Measurements from ENCODE around the gene TPCN2.
"Not testable (repeated sequence)": the region's sequence is repeated elsewhere in the genome, so short reads cannot be mapped to it uniquely, and the experiment has no call there.

The TPCN2 gene

DNA sequence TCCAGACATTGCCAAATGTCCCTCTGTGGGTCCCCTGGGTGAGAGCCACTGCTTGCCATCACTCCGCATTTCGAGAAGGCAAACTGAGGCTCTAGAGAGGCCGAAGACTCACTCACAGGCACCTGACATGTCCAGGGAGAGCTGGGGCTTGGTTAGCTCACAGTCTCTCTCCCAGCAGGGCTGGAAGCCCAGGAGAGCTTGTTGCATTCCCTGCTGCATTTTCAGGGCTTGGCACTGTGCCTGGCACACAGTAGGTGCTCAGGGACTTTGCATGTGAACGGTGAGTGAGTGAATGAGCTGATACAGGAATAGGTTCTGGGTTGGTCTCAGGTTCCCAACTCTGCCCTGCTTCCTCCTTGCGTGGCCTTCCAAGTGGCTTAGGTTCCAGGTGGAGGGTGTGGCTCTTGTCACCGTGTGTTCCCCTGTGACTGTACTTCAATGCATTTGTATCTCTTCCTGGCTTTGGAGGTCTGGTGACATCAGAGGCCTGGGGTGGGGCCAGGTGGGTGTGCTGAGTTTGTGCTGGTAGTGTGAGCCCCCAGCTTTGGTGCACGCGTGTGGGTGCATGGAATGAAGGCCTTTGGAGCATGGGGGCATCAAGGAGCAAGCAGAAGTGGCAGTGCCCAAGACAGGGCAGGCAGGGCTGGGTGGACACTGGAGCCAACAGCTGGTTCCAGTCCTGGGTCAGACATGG, 88.6 kb downstream of the TPCN2 start:
- Mint-ChIP-seq H3K27ac (no peak overlapping the region), H3K4me3 (no peak overlapping the region), H3K27me3 (ENCODE audit: low read depth) (no peaks in the 10 kb centered on the region), H3K9me3 (peaks cover 18% of the 10 kb centered on the region), H3K36me3 (ENCODE audit: low read depth) (peaks cover 2% of the 10 kb centered on the region), H3K4me1 (ENCODE audit: low read depth) (no peaks in the 10 kb centered on the region)
- DNase-seq (ENCODE audit: low spot score), result no peak

DNA sequence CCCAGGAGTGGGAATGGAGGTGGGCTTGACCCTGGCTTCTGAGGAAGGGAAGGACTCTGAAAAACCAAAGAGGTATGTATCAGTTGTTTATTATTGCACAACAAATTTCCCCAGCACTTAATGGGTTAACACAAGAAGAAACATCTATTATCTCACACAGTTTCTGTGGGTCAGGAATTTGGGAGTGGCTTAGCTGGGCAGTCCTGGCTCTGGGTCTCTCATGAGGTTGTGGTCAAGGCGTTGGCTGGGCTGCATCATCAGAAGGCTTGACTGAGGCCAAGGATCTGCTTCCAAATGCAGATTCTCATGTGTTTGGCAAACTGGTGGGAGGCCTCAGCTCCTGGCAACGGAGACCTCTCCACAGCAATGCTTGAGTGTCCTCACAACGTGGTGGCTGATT, 89.5 kb downstream of the TPCN2 start:
- peaks cover 14% of the 10 kb centered on the region for H3K9me3 Mint-ChIP-seq
- no peaks in the 10 kb centered on the region for H3K27me3 Mint-ChIP-seq (ENCODE audit: low read depth)
- no peak for DNase-seq (ENCODE audit: low spot score)
- H3K4me3 Mint-ChIP-seq, result no peak overlapping the region
- peaks cover 2% of the 10 kb centered on the region for H3K36me3 Mint-ChIP-seq (ENCODE audit: low read depth)
- no peaks in the 10 kb centered on the region for H3K4me1 Mint-ChIP-seq (ENCODE audit: low read depth)
- H3K27ac Mint-ChIP-seq, result no peak overlapping the region

GRCh38 chr11:69140161-69140560, 91.4 kb downstream of the TPCN2 start:
- not testable (repeated sequence) for H3K4me3 Mint-ChIP-seq; H3K36me3 Mint-ChIP-seq (ENCODE audit: low read depth); H3K27me3 Mint-ChIP-seq (ENCODE audit: low read depth); DNase-seq (ENCODE audit: low spot score); H3K27ac Mint-ChIP-seq; H3K4me1 Mint-ChIP-seq (ENCODE audit: low read depth)
- peaks cover 12% of the 10 kb centered on the region for H3K9me3 Mint-ChIP-seq

DNA sequence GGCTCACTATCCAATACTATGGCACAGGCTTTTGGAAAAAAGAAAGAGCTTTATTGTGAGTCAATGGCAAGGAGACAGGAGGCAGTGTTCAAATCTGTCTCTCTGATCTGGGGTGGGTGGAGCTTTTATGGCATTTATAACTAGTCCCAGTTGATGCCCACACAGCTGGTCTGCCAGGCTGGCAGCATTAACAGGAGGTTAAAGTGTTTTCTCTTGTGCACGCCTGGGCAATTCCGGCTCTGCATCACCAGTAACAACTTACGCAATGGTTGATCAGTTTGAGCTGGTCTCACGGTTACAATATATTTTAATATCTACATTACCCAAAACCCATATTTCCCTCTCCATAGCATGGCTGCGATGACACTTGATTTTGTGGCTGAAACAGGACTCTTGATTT, 91.9 kb downstream of the TPCN2 start:
- no peak for DNase-seq (ENCODE audit: low spot score)
- H3K27ac Mint-ChIP-seq, result no peak overlapping the region
- no peaks in the 10 kb centered on the region for H3K27me3 Mint-ChIP-seq (ENCODE audit: low read depth)
- no peaks in the 10 kb centered on the region for H3K36me3 Mint-ChIP-seq (ENCODE audit: low read depth)
- H3K4me1 Mint-ChIP-seq (ENCODE audit: low read depth), result peaks cover 3% of the 10 kb centered on the region
- H3K9me3 Mint-ChIP-seq, result peaks cover 14% of the 10 kb centered on the region
- no peak overlapping the region for H3K4me3 Mint-ChIP-seq

DNA sequence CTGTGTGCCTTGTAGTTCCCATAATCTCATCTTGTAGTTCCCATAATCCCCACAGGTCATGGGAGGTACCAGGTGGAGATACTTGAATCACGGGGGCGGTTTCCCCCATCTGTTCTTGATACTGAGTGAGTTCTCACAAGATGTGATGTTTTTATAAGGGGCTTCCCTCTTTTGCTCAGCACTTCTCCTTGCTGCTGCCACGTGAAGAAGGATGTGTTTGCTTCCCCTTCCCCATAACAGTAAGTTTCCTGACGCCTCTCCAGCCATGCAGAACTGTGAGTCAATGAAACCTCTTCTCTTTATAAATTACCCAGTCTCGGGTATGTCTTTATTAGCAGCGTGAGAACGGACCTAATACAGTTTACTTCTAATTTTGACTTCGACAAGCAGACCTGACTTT, 93.0 kb downstream of the TPCN2 start:
- Mint-ChIP-seq H3K27me3 (ENCODE audit: low read depth) (no peaks in the 10 kb centered on the region), H3K27ac (no peak overlapping the region), H3K36me3 (ENCODE audit: low read depth) (no peaks in the 10 kb centered on the region), H3K4me1 (ENCODE audit: low read depth) (peaks cover 3% of the 10 kb centered on the region), H3K4me3 (no peak overlapping the region), H3K9me3 (peaks cover 19% of the 10 kb centered on the region)
- DNase-seq (ENCODE audit: low spot score), result no peak

DNA sequence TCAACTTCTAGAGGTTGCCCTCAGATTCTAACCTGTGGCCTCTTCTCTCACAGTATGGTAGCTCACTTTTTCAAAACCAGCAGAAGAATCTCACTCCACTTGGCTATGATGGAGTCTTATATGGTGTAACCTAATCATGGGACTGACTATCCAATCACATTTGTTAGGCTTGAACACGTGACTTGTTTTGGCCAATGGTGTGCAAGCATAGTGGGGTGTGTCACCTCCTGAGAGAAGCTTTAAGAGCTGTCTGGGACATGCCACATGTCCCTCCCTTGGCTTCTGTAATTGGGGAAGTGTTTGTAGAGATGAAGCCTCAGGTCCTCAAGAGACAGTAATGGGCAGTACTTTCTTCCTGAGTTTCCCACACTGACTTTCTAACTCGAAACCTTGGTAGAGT, 94.2 kb downstream of the TPCN2 start:
- Mint-ChIP-seq H3K27ac (no peak overlapping the region), H3K36me3 (ENCODE audit: low read depth) (no peaks in the 10 kb centered on the region), H3K27me3 (ENCODE audit: low read depth) (no peaks in the 10 kb centered on the region), H3K4me1 (ENCODE audit: low read depth) (peaks cover 3% of the 10 kb centered on the region), H3K9me3 (peaks cover 21% of the 10 kb centered on the region), H3K4me3 (no peak overlapping the region)
- DNase-seq (ENCODE audit: low spot score), result no peak

GRCh38 chr11:69144316-69145049, 95.8 kb downstream of the TPCN2 start:
- Mint-ChIP-seq H3K4me1 (ENCODE audit: low read depth) (peaks cover 3% of the 10 kb centered on the region), H3K27ac (no peak overlapping the region), H3K9me3 (peaks cover 28% of the 10 kb centered on the region), H3K27me3 (ENCODE audit: low read depth) (no peaks in the 10 kb centered on the region), H3K36me3 (ENCODE audit: low read depth) (no peaks in the 10 kb centered on the region), H3K4me3 (no peak overlapping the region)
- no peak for DNase-seq (ENCODE audit: low spot score)

- Mint-ChIP-seq H3K4me3 (no peak overlapping the region), H3K27ac (no peak overlapping the region), H3K36me3 (ENCODE audit: low read depth) (no peaks in the 10 kb centered on the region), H3K4me1 (ENCODE audit: low read depth) (peaks cover 3% of the 10 kb centered on the region), H3K27me3 (ENCODE audit: low read depth) (no peaks in the 10 kb centered on the region), H3K9me3 (peaks cover 28% of the 10 kb centered on the region)
- DNase-seq (ENCODE audit: low spot score), result no peak
These were observed 96.3 kb downstream of the TPCN2 start for GRCh38 chr11:69145050-69145380.

- H3K9me3 Mint-ChIP-seq, result peaks cover 28% of the 10 kb centered on the region
- DNase-seq (ENCODE audit: low spot score), result no peak
- no peak overlapping the region for H3K27ac Mint-ChIP-seq
- H3K36me3 Mint-ChIP-seq (ENCODE audit: low read depth), result no peaks in the 10 kb centered on the region
- H3K4me1 Mint-ChIP-seq (ENCODE audit: low read depth), result peaks cover 3% of the 10 kb centered on the region
- no peaks in the 10 kb centered on the region for H3K27me3 Mint-ChIP-seq (ENCODE audit: low read depth)
- H3K4me3 Mint-ChIP-seq, result no peak overlapping the region
These were observed 99.6 kb downstream of the TPCN2 start for GRCh38 chr11:69148377-69148762.

GRCh38 chr11:69148806-69149205, 100.1 kb downstream of the TPCN2 start:
- Mint-ChIP-seq H3K27ac (no peak overlapping the region), H3K27me3 (ENCODE audit: low read depth) (no peaks in the 10 kb centered on the region)

DNA sequence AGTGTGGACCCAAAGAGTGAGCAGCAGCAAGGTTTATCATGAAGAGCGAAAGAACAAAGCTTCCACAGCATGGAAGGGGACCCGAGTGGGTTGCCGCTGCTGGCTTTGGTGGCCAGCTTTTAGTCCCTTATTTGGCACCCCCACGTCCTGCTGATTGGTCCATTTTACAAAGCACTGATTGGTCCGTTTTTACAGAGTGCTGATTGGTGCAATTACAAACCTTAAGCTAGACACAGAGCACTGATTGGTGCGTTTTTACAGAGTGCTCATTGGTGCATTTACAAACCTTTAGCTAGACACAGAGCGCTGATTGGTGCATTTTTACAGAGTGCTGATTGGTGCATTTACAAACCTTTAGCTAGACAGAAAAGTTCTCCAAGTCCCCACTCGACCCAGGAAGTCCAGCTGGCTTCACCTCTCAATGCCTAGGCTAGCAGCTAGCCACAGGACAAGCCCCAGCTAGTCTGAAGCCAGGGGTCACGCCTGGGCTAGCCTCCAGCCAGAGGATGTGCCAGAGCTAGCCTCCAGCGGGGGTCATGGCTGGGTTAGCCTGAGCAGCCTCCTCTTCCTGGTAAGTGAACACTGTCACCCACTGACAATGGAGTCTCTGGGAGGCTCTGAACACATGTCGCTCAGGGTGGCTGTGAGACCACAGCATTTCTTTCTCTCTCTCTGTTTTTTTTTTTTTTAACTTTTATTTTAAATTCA, 100.8 kb downstream of the TPCN2 start:
- H3K36me3 Mint-ChIP-seq (ENCODE audit: low read depth); H3K4me3 Mint-ChIP-seq; H3K4me1 Mint-ChIP-seq (ENCODE audit: low read depth); DNase-seq (ENCODE audit: low spot score); H3K27me3 Mint-ChIP-seq (ENCODE audit: low read depth); H3K27ac Mint-ChIP-seq: not testable (repeated sequence)
- H3K9me3 Mint-ChIP-seq, result peaks cover 23% of the 10 kb centered on the region

More at GRCh38 chr11:69148806-69149205, 100.1 kb downstream of the TPCN2 start:
- Mint-ChIP-seq H3K9me3 (peaks cover 28% of the 10 kb centered on the region), H3K4me1 (ENCODE audit: low read depth) (peaks cover 3% of the 10 kb centered on the region), H3K36me3 (ENCODE audit: low read depth) (no peaks in the 10 kb centered on the region), H3K4me3 (no peak overlapping the region)
- no peak for DNase-seq (ENCODE audit: low spot score)

GRCh38 chr11:69150175-69150574, 101.4 kb downstream of the TPCN2 start:
- Mint-ChIP-seq H3K4me1 (ENCODE audit: low read depth) (no peaks in the 10 kb centered on the region), H3K27ac (no peak overlapping the region), H3K36me3 (ENCODE audit: low read depth) (no peaks in the 10 kb centered on the region), H3K9me3 (peaks cover 22% of the 10 kb centered on the region), H3K27me3 (ENCODE audit: low read depth) (no peaks in the 10 kb centered on the region), H3K4me3 (no peak overlapping the region)
- no peak for DNase-seq (ENCODE audit: low spot score)

GRCh38 chr11:69151836-69152235, 103.1 kb downstream of the TPCN2 start:
- Mint-ChIP-seq H3K4me3 (no peak overlapping the region), H3K9me3 (peaks cover 8% of the 10 kb centered on the region), H3K4me1 (ENCODE audit: low read depth) (no peaks in the 10 kb centered on the region), H3K27me3 (ENCODE audit: low read depth) (no peaks in the 10 kb centered on the region), H3K27ac (no peak overlapping the region), H3K36me3 (ENCODE audit: low read depth) (no peaks in the 10 kb centered on the region)
- DNase-seq (ENCODE audit: low spot score), result no peak

DNA sequence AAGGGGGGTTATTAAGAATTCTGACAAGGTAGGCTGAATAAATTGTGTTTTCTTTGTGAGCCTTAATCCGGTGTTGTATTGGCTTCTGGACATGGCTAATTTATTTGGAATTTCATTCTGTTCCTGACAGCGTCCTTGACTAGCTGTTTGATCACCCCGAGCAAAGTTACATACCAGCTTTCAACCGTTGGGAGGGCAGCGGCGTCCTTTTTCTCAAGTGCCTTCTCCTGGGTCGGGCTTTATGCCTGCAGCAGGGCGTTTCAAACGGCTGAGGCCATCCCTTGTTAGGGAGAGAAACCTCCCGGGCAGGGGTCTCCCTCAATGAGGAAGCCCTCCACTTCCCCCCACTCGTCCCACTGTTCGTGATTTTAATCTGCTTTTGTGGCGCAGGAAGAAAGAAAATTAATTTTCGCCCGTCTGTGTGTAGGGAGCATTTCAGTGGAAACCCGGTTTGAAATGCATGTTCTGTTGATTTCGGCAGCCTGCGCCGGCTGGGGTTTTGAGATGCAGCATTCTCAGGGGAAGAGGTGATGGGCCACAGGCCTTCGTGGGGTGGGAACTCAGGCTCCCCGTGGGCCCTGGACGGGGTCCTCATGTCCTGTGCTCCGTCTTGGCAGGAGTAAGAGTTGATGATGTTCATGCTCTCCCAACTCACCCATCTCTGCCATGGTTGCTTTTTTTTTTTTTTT, 104.1 kb downstream of the TPCN2 start:
- no peaks in the 10 kb centered on the region for H3K27me3 Mint-ChIP-seq (ENCODE audit: low read depth)
- H3K4me3 Mint-ChIP-seq, result no peak overlapping the region
- no peak overlapping the region for H3K27ac Mint-ChIP-seq
- H3K36me3 Mint-ChIP-seq (ENCODE audit: low read depth), result no peaks in the 10 kb centered on the region
- DNase-seq (ENCODE audit: low spot score), result no peak
- peaks cover 7% of the 10 kb centered on the region for H3K9me3 Mint-ChIP-seq
- H3K4me1 Mint-ChIP-seq (ENCODE audit: low read depth), result no peaks in the 10 kb centered on the region

Data from T-helper 2 cell treated with Interferon-gamma antibody and Interleukin-4, amounts not matched to agents 5 μg/mL and 100 μg/mL, for 36 hours (primary cell).